Stimulated activated CD4-positive, alpha-beta T cell treated with anti-CD3 and anti-CD28 coated beads, Interleukin-4, amount 100 ng/mL, for 4 hours (primary cell): Measurements from ENCODE around the gene LARGE1.

Source experiments
- DNase-seq, 2 experiments: peaks; one replicate each; pipeline ENCODE4 v3.0.0-alpha.2; 2020

The LARGE1 gene

GRCh38 chr22:33274214-33275072, 645.8 kb downstream of the LARGE1 start:
- peak in 1 of 2 experiments; percentile 1 for DNase-seq

GRCh38 chr22:33272871-33273270, 647.4 kb downstream of the LARGE1 start:
- no peak for DNase-seq

GRCh38 chr22:33272180-33272579, 648.1 kb downstream of the LARGE1 start:
- no peak for DNase-seq

GRCh38 chr22:33271390-33272161, 648.7 kb downstream of the LARGE1 start:
- DNase-seq = no peak

GRCh38 chr22:33270596-33270995, 649.7 kb downstream of the LARGE1 start:
- DNase-seq = no peak

GRCh38 chr22:33261699-33262098, 658.6 kb downstream of the LARGE1 start:
- DNase-seq = no peak

GRCh38 chr22:33260498-33260897, 659.8 kb downstream of the LARGE1 start:
- no peak for DNase-seq

GRCh38 chr22:33255791-33256190, 664.5 kb downstream of the LARGE1 start:
- no peak for DNase-seq

GRCh38 chr22:33248948-33249347, 671.3 kb downstream of the LARGE1 start:
- DNase-seq = no peak

GRCh38 chr22:33247758-33248157, 672.5 kb downstream of the LARGE1 start:
- no peak for DNase-seq

GRCh38 chr22:33242078-33242477, 678.2 kb downstream of the LARGE1 start:
- DNase-seq = no peak

- no peak for DNase-seq
These were observed 679.3 kb downstream of the LARGE1 start for GRCh38 chr22:33240888-33241475.

GRCh38 chr22:33232071-33232470, 688.2 kb downstream of the LARGE1 start:
- no peak for DNase-seq

GRCh38 chr22:33227791-33228190, 692.5 kb downstream of the LARGE1 start:
- no peak for DNase-seq

- no peak for DNase-seq
These were observed 695.4 kb downstream of the LARGE1 start for GRCh38 chr22:33224841-33225240.
